DOHH2 (cell line): Measurements from ENCODE around the gene ZP4.

Experiments
- CTCF ChIP-seq: fragments of 200-600 bp; sonication (generic); IDR thresholded peaks from one replicate; pipeline ENCODE4 v1.5.1; 2014; ENCODE audit warnings: antibody characterized with exemption, mild to moderate bottlenecking, low read depth, low read length; ENCODE audit not compliant: poor library complexity, severe bottlenecking
- EZH2phosphoT487 ChIP-seq: fragments of 200-600 bp; sonication (generic); IDR thresholded peaks from 2 replicates; pipeline ENCODE4 v1.6.1; 2017; ENCODE audit warnings: borderline replicate concordance, mild to moderate bottlenecking, antibody characterized with exemption, low read length, moderate library complexity, mixed read lengths

GRCh38 chr1:237884237-237884636 lies 6.5 kb downstream of the ZP4 start:
- TF ChIP-seq CTCF (no peak), EZH2phosphoT487 (no peak)
